ENCODE measurements around the gene ZBTB16.

The ZBTB16 gene

GRCh38 chr11:114221037-114221436 lies 161.5 kb downstream of the ZBTB16 start:
- DNase-seq: no peak

GRCh38 chr11:114225661-114226060 lies 166.2 kb downstream of the ZBTB16 start:
- DNase-seq: no peak

- DNase-seq: no peak
These were observed 166.8 kb downstream of the ZBTB16 start for GRCh38 chr11:114226356-114226755.

- no peak for DNase-seq
These were observed 169.2 kb downstream of the ZBTB16 start for GRCh38 chr11:114228435-114229411.

GRCh38 chr11:114230031-114230704 lies 170.7 kb downstream of the ZBTB16 start:
- no peak for DNase-seq

GRCh38 chr11:114232400-114233059 lies 173.0 kb downstream of the ZBTB16 start:
- no peak for DNase-seq

GRCh38 chr11:114233755-114234154 lies 174.2 kb downstream of the ZBTB16 start:
- DNase-seq: no peak

- no peak for DNase-seq
These were observed 177.3 kb downstream of the ZBTB16 start for GRCh38 chr11:114236829-114237228.

GRCh38 chr11:114237321-114238280 lies 178.1 kb downstream of the ZBTB16 start:
- DNase-seq: no peak

- DNase-seq: no peak
These were observed 180.2 kb downstream of the ZBTB16 start for GRCh38 chr11:114239753-114240161.

GRCh38 chr11:114242032-114242431 lies 182.5 kb downstream of the ZBTB16 start:
- no peak for DNase-seq

GRCh38 chr11:114243461-114244372 lies 184.2 kb downstream of the ZBTB16 start:
- no peak for DNase-seq

GRCh38 chr11:114244726-114245394 lies 185.3 kb downstream of the ZBTB16 start:
- no peak for DNase-seq

GRCh38 chr11:114246321-114247069 lies 187.0 kb downstream of the ZBTB16 start:
- no peak for DNase-seq

GRCh38 chr11:114247070-114247789 lies 187.7 kb downstream of the ZBTB16 start:
- no peak for DNase-seq

- DNase-seq: no peak
These were observed 190.7 kb downstream of the ZBTB16 start for GRCh38 chr11:114250180-114250579.

- DNase-seq: no peak
These were observed 191.7 kb downstream of the ZBTB16 start for GRCh38 chr11:114250993-114251814.

GRCh38 chr11:114251815-114252337 lies 192.4 kb downstream of the ZBTB16 start:
- no peak for DNase-seq
